OCI-LY7 (cell line): ENCODE measurements around the gene FMNL3.

Experiments
- EZH2phosphoT487 ChIP-seq: fragments of 200-600 bp; sonication (generic); IDR thresholded peaks from 2 replicates; pipeline ENCODE4 v1.6.1; 2018; ENCODE audit warnings: low read depth, borderline replicate concordance, mild to moderate bottlenecking, mixed run types, antibody characterized with exemption, low read length, moderate library complexity, mixed read lengths
- TF ChIP-seq, protein P1 (sequence below): fragments of 200-600 bp; sonication (generic); conservative IDR thresholded peaks from 2 replicates; pipeline ENCODE4 v1.5.1; 2014; ENCODE audit warnings: mild to moderate bottlenecking, antibody characterized with exemption, low read length, moderate library complexity, mixed read lengths

DNA sequence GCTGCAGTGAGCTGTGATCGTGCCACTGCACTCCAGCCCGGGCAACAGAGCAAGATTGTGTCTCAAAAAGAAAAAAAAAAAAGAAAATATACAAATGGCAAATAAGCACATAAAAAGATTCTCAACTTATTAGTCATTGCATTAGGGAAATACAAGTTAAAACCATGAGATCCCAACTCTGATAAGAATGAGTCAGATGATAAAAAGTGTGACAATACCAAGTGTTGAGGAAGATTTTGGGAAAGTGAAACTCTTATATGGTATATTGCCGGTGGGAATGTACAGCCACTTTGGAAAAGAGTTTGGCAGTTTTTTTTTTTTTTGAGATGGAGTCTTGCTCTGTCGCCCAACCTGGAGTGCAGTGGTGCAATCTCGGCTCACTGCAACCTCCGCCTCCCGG, 91.5 kb downstream of the FMNL3 start:
- TF ChIP-seq, protein P1, sequence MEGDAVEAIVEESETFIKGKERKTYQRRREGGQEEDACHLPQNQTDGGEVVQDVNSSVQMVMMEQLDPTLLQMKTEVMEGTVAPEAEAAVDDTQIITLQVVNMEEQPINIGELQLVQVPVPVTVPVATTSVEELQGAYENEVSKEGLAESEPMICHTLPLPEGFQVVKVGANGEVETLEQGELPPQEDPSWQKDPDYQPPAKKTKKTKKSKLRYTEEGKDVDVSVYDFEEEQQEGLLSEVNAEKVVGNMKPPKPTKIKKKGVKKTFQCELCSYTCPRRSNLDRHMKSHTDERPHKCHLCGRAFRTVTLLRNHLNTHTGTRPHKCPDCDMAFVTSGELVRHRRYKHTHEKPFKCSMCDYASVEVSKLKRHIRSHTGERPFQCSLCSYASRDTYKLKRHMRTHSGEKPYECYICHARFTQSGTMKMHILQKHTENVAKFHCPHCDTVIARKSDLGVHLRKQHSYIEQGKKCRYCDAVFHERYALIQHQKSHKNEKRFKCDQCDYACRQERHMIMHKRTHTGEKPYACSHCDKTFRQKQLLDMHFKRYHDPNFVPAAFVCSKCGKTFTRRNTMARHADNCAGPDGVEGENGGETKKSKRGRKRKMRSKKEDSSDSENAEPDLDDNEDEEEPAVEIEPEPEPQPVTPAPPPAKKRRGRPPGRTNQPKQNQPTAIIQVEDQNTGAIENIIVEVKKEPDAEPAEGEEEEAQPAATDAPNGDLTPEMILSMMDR = no peak
- TF ChIP-seq EZH2phosphoT487 = no peak
